Femur (tissue), 1 donor: ENCODE measurements around the gene IER3IP1.
A peak's percentile ranks its signal among the peaks of the same experiment; 100 is the strongest.

ENCODE experiments used
- DNase-seq: peaks from one replicate; pipeline ENCODE4 v3.0.0-alpha.2; 2017

Gene IER3IP1

DNA sequence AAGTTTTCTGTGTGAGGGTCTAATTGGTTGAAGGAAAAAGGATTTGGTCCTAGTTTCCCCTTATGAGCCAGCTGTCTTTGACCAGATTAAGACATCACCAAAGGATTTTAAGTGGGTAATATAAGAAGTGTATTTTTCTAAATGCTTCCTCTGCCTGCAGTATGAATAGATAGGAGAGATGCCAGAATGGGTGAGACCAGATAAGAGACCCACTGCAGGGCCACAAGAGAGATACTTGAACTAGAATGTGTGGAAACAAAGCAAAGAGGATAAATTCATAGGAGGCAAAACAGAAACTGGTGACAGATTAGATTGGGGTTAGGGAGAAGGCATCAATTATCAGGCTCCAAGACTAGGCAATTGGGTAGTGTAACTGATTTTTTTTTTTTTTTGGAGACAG is 24.7 kb downstream of the IER3IP1 start:
- no peak for DNase-seq

DNA sequence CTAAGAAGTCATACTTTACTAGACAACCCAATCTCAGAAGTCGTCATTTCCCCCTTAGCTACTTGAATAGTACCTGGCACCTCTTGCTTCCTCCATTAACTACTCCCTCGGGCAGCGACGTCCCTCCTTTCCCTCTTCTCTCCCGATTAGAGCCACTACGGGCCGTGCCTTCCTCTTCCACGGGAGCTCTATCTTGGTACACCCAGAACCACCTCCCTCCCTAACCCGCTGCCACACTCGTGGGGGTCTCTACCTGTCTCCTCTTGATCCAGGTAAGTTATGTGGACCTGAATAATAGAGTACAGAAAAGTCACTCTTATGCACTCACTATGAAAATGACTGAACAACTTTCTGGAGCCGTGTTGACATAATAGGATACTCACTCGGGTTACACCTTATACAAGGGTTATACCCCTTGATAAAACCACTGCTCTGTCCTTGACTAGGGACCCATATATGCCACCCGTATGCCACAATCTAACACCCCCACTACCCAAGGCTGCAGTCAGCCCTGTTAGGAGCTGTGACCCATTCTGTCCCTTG is 25.3 kb downstream of the IER3IP1 start:
- DNase-seq: peak; percentile 24

DNA sequence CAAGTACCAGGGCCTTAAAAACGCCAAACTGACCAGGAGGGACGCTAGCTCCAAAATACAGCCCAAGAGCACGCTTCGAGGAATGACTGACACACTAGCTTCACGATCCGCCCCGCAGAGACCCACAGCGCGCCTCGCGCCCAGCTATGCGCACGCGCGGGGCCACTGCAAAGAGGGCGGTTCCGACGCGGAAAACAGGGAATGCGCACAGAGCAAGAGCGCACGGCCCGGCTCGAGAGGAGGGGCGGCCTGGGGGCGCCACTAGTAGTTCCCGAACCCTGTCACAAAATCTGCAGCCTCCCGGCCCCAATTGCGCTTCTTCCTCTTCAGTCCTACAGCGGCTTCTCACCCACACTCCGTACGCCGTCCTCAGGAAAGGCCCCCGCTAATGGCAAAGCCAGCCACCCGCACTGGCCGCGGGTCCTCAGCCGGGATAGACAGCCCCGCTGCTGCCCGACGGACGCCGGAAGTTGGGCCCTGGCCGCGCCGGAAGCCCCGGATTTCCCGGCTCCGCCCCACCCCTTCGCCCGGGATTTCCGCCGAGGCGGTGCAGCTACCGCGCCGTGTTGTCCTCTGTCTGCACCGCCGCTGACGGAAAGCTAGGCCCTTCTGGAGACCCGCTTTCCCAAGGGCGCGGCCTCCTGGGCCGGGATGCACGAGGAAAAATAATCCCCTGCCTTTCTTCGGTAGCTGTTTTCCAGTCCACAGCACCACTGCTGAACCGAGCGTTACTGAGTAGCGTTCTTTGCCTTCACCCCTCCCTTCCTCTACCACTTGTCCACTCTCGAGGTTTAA is 25.9 kb downstream of the IER3IP1 start, which contains the start of gene HDHD2:
Gene HDHD2 (minus strand): TSS at position 472 of the 795 bp plus-strand sequence. CDS start 14,061 bp downstream, outside the sequence.
- peak; percentile 92 for DNase-seq

DNA sequence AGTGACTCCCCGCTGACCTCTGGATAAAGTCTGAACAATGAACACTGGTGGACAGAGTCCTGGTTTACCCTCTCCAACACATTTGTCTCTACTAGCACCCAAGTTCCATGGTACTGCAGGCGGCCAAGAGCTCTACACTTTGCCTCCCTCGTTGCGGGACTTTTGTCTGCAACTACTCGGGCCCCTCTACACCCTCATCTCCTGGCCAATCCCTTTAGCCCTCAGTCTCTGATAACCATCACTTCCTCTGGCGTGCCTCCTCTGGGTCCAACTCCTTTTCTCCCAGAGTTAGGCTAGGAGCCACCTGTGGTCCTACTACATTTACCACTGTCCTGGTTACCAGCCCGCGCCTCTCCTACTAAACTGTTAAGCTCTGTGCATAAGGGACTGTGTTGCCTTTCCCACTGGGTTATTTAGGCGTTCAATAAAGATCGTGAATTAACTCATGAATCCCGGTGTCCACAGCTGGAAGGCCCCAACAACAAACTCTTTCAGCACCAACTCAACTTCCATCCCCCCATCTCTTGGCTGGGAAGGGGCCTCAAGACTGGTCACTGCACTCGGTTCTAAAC is 26.6 kb downstream of the IER3IP1 start:
- peak; percentile 24 for DNase-seq

DNA sequence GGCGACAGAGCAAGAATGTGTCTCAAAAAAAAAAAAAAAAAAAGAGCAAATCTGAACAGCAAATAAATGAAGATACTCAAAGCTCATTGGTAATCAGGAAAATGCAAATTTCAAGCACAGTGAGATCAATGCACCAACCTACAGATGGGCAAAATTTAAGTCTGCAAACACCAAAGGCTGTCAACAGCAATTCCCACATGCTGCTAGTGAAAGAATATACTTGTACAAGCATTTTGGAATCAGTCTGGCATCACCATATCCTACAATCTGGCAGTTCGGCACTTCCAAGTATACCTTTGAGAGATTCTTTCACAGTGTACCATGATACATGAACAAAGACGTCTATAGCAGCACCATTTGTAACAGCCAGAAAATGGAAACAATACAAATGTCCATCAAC is 30.0 kb downstream of the IER3IP1 start:
- DNase-seq: no peak

DNA sequence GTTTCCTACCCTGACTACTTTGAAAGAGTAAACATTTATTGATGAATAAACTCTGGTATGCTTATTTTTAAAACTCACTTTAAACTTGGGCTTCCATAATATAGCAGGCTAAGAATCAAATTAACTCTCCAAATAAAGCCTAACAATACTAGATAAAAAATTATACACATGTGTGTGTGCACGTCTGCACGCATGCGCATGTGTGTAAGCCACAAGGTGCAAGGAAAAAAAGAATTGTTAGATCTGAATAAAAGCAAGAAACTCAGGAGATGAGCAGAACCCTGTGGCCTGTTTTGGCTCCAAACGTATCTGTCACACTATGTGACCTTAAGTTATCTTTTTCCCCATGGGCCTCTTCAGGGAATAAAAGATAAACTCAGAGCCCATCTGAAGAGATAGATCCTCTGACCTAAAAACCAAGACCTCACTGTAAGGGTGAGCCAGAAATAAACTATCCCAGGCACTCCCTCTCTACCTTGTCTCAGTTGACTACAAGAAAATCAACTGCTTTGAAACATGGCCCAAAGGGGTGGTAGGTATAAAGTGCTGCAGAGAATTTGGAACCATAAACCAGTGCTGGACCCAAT is 32.2 kb downstream of the IER3IP1 start:
- no peak for DNase-seq

DNA sequence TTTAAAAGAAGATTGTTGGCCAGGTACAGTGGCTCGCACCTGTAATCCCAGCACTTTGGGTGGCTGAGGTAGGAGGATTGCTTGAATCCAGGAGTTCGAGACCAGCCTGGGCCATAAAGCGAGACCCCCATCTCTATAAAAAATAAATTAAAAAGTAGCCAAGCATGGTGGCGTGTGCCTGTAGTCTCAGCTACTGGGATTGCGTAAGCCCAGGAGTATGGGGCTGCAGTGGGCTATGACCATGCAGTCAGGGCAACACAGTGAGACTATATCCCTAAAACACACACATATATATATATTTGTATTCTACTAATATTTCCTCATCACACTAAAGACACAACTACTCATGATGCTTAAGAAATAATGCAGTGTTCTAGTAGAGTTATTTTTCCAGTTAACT is 33.0 kb downstream of the IER3IP1 start:
- no peak for DNase-seq

DNA sequence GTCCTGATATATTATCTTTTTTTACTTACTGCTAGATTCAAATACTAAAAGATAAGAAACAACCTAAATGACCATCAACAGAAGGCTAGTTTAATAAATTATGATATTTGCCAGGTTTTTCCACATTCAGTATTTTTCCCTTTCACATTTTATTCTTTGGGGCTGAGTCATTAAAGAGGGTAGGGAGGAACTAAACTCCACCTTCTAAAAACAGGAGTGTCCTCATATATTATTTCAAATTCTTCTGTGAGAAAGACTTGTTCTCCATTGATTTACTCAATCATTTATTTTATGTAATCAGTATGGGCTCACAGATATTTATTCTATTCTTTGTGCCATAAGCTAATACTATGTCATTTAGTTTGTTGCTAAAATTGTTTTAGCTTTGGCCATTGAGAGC is 34.9 kb downstream of the IER3IP1 start:
- DNase-seq: no peak

DNA sequence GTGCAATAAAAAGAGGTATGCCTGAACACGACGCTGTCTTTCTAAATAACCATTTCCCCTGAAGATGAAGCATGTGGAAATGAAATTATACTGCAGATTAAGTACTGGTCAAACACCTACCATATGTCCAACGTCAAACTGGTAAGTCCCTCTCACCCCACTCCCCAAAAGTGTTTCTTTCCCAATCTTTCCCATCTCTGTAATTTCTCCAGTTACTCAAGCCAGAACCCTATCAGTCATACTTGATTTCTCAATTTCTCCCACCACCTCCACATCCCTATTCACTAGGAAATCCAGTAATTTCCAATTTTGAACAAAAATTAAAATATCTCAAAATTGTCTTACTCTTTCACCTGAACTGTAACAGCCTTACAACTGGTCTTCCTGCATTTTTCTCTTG is 55.0 kb downstream of the IER3IP1 start:
- no peak for DNase-seq

DNA sequence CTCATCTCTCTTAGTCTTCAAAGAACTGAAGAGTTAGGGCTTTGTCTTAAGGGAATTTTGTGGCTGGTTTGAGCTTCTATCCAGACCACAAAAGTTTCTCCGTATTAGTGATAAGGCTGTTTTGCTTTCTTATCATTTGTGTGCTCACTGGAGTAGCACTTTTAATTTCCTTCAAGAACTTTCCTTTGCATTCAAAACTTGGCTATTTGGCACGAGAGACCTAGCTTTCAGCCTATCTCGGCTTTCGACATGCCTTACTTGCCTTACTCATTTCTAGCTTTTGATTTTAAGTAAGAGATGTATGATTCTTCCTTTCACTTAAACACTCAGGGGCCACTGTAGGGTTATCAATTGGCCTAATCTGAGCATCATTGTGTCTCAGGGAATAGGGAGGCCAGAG is 55.7 kb downstream of the IER3IP1 start:
- DNase-seq: no peak

DNA sequence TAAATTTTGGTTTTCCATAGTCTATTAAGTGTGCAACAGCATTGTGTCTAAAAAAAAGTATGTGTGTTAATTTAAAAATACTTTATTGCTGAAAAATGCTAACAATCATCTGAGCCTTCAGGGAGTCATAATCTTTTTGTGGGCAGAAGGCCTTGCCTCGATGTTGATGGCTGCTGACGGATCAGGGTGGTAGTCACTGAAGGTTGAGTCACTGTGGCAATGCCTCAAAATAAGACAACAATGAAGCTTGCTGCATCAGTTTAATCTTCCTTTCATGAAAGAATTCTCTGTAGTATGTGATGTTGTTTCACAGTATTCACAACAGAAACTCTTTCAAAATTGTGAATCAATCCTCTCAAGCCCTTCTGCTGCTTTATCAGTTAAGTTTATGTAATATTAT is 57.2 kb downstream of the IER3IP1 start:
- no peak for DNase-seq

DNA sequence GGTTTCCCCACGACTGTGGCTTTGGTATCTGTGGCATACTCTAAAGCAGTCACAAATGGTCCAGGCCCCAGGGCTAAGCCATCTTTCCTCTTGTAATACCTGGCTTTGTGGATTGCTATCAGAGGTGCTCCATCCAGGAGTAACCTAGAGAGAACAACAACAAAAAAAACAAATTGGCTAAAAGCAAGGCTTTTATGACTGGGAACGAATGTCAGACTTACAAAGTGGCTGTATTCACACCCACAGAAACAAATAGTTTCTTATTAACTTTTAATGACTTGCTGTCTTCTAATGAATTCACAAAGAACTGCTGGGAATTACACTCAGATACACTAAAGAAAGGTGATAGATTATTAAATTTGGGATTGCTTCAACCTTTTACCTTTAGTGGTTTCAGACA is 61.0 kb downstream of the IER3IP1 start:
- no peak for DNase-seq

DNA sequence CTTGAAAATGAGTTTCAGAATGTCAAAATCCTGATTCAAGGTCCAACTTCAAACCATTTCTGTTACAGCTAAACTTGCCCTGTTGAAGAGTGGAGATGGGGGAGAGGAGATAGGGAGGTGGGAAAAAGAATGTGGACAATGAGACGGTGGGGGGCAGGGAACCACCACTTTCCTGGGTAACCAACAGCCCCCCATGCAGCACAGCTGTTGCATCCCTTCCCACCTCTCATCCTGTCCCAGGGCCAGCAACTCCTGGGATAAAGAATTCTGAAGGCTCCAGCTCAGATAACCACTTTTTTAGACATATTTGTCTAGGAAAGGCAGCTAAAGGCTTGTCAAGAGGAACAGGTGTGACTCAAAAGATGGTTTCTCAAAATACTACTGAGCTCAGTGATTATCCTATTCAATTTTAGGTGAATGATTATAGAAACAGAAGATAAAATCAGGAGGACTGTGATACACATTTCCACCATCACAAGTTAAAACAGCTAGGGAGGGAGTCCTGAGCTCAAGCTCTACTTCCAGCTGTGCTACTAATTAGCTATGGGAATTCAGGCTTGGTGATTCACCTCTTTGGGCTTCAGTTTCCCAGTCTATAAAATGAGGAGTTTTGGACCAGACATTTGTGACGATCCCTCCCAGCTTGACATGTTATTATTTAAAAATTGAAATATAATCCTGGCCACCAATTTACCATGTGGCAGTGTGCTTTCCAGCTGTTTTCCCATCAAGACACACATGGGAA is 62.2 kb downstream of the IER3IP1 start:
- DNase-seq: no peak

DNA sequence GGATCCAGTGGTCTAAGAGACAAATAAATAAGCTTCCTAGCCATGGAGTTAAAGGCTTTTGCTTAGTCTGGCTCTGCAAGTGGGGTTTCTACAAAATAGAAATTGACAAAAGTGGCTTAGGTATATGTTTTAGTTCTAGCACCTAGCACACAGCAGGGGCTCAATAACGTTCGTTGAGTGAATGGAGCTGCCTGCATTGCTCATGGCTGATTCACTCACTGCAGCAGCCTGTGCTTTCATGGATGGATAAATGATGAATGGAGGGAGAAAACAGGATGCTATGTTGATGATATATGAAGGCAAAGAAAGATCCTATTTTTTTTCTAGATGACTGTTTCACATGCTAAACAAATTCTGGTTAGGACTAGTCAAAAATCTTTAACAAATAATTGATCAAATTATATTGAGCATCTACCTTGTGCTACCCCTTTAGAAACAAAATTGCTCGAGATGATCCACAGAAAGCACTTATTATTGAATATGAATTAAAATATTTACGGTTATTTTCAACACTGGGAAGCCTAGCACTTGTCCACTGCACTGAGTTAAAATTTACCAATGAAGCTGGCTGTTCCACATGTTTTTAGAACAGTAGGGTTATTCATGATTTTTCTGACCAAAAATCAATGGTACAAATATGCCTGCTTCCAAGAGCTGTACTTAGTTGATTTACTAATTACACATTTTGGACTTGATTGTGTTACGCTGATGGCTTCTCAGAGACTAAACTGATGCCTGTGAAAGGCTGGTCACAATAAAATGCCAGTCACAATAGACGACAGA is 65.5 kb downstream of the IER3IP1 start:
- no peak for DNase-seq

DNA sequence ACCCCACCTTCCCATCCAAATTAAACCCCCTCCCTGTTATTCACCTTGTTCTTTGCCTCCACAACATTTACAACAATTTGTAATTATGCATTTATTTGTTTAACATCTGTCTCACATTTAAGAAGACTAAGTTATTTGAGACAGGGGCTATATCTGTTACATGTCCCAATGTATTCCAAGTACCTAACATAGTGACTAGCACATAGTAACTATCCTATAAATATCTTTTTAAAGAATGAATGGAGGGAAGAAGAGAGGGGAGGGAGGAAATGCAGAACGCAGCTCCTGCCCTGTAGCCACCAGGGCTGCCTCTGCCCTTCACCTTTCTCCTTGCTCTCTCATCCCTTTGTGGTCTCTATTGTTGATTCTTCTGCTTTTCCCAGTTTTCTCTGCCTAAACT is 66.4 kb downstream of the IER3IP1 start:
- no peak for DNase-seq

DNA sequence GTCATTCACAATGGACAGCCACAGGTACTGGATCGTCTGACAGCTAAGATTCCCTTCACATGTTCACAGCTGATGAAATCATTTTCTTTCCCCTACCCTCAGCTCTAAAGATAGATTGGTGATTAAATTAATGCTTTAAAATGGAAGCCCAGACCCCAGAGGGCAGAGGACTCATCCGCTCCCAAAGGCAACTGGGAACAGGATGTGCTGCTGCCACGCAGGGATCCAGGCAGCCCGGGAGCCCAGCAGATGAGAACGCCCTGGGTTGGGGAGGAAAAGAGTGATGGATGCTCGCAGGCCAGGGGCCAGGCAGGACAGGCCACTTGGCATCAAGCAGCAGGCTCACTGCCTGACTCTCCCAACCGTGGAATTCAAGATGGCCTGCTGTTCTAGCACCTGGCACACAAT is 67.2 kb downstream of the IER3IP1 start:
- DNase-seq: no peak

DNA sequence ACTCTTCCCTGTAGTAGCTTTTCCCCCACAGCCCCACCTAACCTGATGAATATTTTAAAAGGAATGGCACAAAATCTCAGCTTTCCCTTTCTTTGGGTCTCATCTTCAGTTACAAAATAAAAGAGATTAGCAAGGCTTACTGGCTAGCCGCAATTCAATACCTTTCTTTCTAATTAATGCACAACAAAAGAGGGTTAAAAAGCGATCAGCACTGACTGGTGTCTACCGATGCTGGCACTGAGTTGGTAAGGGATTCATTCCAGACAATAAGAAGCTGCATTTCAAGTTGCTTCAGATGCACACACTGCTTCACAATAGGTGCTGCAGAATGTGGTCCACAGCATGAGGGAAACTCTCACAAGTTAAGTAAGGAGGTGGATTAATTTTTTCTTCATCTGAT is 67.8 kb downstream of the IER3IP1 start:
- no peak for DNase-seq
